ENCODE data around the gene KLK8. TPM values are rescaled to one million over a fixed set of nuclear protein-coding genes. Genes with fewer than 3 reads are reported as not detected.

KLK8 gene
- total RNA-seq, 1 experiment from 2014 or later = not detected

DNA sequence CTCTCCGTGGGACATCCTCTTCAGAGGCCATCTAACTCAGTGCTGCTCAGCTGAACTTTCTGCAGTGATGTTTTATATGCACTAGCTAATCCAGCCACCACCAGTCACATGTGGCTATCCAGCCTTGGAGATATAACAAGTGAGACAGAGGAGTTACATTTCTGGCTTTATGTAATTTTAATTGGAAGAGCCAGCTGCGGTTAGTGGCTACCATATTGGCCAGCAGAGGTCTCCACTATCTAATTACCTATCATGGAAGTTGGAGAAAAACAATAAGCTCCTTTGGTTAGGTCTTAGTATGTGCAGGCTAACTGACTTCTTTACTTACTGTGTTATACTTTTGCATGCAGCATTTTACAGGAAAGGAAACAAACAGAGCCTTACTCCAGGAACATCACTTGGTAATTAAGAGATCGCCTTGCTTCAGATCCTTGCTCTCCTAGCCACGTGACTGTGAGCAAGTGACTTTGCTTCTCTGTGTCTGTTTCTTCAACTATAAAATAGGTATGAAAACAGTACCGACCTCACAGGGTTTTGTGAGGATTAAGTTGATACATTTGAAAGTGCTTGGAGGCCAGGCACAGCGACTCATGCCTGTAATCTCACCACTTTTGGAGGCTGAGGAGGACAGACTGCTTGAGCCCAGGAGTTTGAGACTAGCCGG is 19.7 kb upstream of the KLK8 start:
- in situ Hi-C loops (cut with HindIII; ENCODE audit: low pct_unique_long_range_greater_than_20kb, low sequenced_read_pairs) = no loop called here

GRCh38 chr19:51019544-51019925 is 18.1 kb upstream of the KLK8 start, which contains the start of gene KLK10:
TSS of gene KLK10 (minus strand) at chr19:51019709. CDS start at chr19:51019130, 579 bp downstream.
- no peak for DNase-seq (ENCODE audit: low read depth)
- in situ Hi-C loops (cut with HindIII; ENCODE audit: low pct_unique_long_range_greater_than_20kb, low sequenced_read_pairs) = no loop called here

More for the DNA sequence above, 19.7 kb upstream of the KLK8 start:
- DNase-seq (ENCODE audit: low read depth) = peak; percentile 64

- in situ Hi-C loops (cut with HindIII; ENCODE audit: low pct_unique_long_range_greater_than_20kb, low sequenced_read_pairs) = no loop called here
- no peak for DNase-seq (ENCODE audit: low read depth)
Measured at GRCh38 chr19:51018745-51019543, 17.5 kb upstream of the KLK8 start.

DNA sequence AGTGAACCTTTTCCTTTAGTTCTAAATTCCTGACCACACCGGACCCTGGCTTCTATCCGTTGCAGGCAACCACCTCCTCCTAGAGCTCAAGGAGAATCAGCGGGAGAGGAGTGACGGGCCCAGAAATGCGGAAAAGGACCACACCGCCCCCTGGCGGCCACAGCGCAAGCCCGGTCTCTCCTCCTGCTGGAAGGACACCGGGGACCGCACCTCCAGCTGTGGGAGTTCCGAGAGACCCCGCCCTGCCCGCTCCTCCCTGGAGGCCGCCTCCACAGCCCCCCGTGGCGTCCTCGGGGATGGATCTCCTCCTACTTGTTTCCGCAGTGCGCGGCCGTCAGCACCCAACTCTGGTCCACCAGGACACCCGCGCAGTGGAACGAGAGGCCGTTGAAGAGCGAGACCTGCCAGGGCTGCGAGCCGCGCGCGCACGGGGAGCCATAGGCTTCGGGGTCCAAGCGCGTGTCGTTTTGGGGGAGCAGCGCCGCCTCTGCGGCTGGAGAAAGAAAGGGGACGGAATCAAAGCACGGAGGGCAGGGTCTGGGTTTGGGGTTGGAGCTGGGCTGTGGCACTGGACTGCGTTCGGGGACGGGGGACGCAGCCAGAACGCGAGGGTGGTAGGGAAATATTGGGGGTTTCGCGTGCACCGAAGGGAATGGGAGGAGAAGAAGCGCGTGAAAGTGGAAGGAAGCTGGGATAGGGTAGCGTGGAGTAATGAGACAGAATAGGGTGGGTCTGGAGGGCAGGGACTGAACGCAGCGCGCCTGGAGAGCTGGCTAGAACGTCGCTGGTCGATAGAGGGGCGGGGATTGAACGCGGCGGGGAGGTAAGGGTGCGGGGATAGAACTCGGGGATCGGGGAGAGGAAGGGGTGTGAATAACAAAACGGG is 15.6 kb upstream of the KLK8 start:
- DNase-seq (ENCODE audit: low read depth) = peak; percentile 41
- in situ Hi-C loops (cut with HindIII; ENCODE audit: low pct_unique_long_range_greater_than_20kb, low sequenced_read_pairs) = no loop called here

- in situ Hi-C loops (cut with HindIII; ENCODE audit: low pct_unique_long_range_greater_than_20kb, low sequenced_read_pairs) = no loop called here
- DNase-seq (ENCODE audit: low read depth) = no peak
Measured at GRCh38 chr19:51015691-51016267, 14.4 kb upstream of the KLK8 start.

GRCh38 chr19:51014242-51014641 is 12.8 kb upstream of the KLK8 start:
- in situ Hi-C loops (cut with HindIII; ENCODE audit: low pct_unique_long_range_greater_than_20kb, low sequenced_read_pairs) = no loop called here
- no peak for DNase-seq (ENCODE audit: low read depth)

GRCh38 chr19:51012661-51013190 is 11.3 kb upstream of the KLK8 start:
- no peak for DNase-seq (ENCODE audit: low read depth)

DNA sequence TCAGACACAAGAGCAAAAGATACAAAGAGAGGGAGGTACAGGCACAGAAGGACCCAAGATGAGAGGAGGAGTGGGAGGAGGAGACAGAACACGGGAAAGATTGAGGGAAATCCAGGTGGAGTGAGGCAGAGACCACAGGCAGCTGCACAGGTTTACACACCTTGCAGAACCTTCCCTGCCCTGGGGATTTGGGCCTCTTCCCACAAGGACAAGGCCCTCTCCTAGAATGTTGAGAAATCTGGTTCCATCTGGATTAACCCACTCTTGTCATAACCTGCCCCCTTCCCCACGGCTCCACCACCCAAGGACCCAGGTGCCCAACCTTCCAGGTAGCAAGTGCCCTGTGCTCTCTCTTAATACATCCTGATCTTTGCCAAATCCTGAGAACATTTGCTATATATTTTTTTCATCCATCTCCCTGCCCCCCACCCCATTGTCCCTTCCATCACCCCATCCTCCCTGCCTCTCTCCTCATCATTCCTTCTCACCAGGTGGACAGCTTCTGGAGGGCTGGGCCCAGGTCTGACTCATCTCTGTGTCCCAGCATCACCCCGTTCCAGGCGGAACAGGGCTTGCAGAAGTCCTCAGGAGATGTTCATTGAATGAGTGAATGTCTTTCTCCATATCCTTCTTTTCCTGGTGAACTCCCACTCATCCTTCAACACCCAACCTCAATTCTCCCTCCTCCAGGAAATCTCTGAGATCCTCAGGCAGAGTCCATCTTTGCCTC is 8.8 kb upstream of the KLK8 start:
- no peak for DNase-seq (ENCODE audit: low read depth)
- in situ Hi-C loops (cut with HindIII; ENCODE audit: low pct_unique_long_range_greater_than_20kb, low sequenced_read_pairs) = no loop called here

More at GRCh38 chr19:51012661-51013190, 11.3 kb upstream of the KLK8 start:
- in situ Hi-C loops (cut with HindIII; ENCODE audit: low pct_unique_long_range_greater_than_20kb, low sequenced_read_pairs) = no loop called here

- DNase-seq (ENCODE audit: low read depth) = no peak
- in situ Hi-C loops (cut with HindIII; ENCODE audit: low pct_unique_long_range_greater_than_20kb, low sequenced_read_pairs) = no loop called here
Measured at GRCh38 chr19:51009061-51009891, 7.9 kb upstream of the KLK8 start.

DNA sequence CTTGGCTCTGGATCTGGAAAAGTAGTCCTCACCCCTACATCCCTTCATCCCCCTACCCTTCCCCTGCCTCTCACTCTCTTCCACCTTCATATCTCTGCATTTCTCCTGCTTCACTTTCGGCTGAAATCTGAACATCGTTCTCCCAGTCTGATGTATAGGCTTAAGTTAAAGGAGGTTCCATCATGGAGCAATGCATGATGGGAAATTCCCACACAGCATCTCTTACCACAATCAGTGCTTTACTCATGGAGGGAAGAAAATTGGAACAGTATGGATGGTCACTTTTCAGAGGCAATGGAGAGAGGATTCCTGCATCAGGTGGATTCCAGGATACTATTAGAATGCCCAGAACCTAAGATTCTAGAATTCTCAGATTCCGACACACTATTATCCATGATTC is 6.1 kb upstream of the KLK8 start:
- in situ Hi-C loops (cut with HindIII; ENCODE audit: low pct_unique_long_range_greater_than_20kb, low sequenced_read_pairs) = no loop called here
- DNase-seq (ENCODE audit: low read depth) = no peak

DNA sequence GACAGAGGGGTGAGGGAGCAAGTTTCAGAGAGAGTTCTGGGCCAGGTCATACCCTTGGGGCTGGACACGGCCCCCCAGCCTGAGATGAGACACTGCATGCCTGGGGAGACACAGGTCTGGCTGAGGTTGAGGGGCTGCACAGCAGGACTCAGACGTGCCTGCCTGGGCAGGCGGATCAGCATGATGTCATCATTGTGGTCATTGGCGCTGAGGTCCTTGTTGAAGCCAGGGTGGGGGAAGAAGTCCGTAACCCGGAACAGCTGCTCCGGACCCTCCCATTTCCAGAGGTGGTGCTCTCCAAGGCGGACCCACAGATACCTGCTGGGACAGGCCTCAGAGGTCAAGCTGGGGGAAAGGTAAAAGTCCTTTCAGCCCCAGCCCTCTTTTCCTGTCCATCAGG is 5.0 kb upstream of the KLK8 start:
- in situ Hi-C loops (cut with HindIII; ENCODE audit: low pct_unique_long_range_greater_than_20kb, low sequenced_read_pairs) = no loop called here
- DNase-seq (ENCODE audit: low read depth) = no peak

DNA sequence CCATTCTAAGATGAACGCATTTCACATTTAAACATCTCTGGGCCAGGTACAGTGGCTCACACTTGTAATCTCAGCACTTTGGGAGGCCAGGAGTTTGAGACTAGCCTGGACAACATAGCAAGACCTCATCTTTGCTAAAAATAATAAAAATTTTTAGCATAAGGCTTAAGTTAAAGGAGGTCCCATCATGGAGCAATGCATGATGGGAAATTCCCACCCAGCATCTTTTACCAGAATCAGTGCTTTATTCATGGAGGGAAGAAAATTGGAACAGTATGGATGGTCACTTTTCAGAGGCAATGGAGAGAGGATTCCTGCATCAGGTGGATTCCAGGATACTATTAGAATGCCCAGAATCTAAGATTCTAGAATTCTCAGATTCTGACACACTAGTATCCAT is 3.8 kb upstream of the KLK8 start:
- no peak for DNase-seq (ENCODE audit: low read depth)
- in situ Hi-C loops (cut with HindIII; ENCODE audit: low pct_unique_long_range_greater_than_20kb, low sequenced_read_pairs) = no loop called here

- no peak for DNase-seq (ENCODE audit: low read depth)
- in situ Hi-C loops (cut with HindIII; ENCODE audit: low pct_unique_long_range_greater_than_20kb, low sequenced_read_pairs) = no loop called here
Measured at GRCh38 chr19:51003316-51003715, 1.9 kb upstream of the KLK8 start.

- in situ Hi-C loops (cut with HindIII; ENCODE audit: low pct_unique_long_range_greater_than_20kb, low sequenced_read_pairs) = no loop called here
- DNase-seq (ENCODE audit: low read depth) = peak; percentile 98
Measured at GRCh38 chr19:51002542-51003311, 1.3 kb upstream of the KLK8 start.

DNA sequence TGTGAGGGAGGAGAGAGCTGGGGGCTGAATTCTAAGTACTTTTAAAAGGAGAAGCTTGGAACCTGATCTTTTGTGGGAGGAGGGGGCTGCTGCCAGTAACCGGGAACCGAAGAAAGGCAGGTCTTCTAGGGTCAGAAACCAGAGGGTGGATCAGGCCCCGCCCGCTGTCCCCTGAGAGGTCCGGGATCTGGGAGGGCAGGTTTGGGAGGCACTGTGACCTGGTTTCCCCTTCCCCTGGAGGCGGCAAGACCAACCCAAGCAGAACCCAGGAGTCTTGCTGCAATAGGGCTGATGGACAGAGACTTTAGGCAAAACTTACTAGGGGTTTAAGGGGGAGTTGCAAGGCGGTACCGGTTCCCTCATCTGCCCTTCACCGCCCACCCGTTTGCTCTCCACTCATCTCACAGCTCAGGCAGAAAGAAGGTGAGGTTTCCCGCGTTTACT is 707 bp upstream of the KLK8 start:
- DNase-seq (ENCODE audit: low read depth) = no peak
- in situ Hi-C loops (cut with HindIII; ENCODE audit: low pct_unique_long_range_greater_than_20kb, low sequenced_read_pairs) = no loop called here

- no peak for DNase-seq (ENCODE audit: low read depth)
- in situ Hi-C loops (cut with HindIII; ENCODE audit: low pct_unique_long_range_greater_than_20kb, low sequenced_read_pairs) = no loop called here
Measured at GRCh38 chr19:51000981-51001380, 423 bp downstream of the KLK8 start.

All from Caki2 (cell line).